Astrocyte (in vitro differentiated cells and primary cell): Measurements from ENCODE around the gene LRRC9. TPM values are rescaled to one million over a fixed set of nuclear protein-coding genes. Genes with fewer than 3 reads are reported as not detected.
"Not testable (repeated sequence)": the region's sequence is repeated elsewhere in the genome, so short reads cannot be mapped to it uniquely, and the experiment has no call there.

Experiments
- DNase-seq: peaks from one replicate; pipeline ENCODE4 v3.0.0-alpha.2; 2010; ENCODE audit warnings: low read depth
- FAIRE-seq: peaks from 2 replicates; lab custom pipeline; 2011; peaks lifted over from hg19 to GRCh38; lab: Jason Lieb, UNC
- H2AFZ ChIP-seq: 2 replicates; pipeline ENCODE4 v1.6.0; 2012; ENCODE audit warnings: low read depth, low read length, inconsistent platforms
- H3K27ac ChIP-seq: 2 replicates; pipeline ENCODE4 v1.5.1; 2011; ENCODE audit warnings: low read depth, low read length, inconsistent platforms
- H3K27me3 ChIP-seq: 2 replicates; pipeline ENCODE4 v1.6.0; 2011; ENCODE audit warnings: low read length, inconsistent platforms; ENCODE audit not compliant: insufficient read depth
- H3K36me3 ChIP-seq: 2 replicates; pipeline ENCODE4 v1.5.1; 2011; ENCODE audit warnings: low read length, inconsistent platforms; ENCODE audit not compliant: insufficient read depth
- H3K4me1 ChIP-seq: 2 replicates; pipeline ENCODE4 v1.5.1; 2011; ENCODE audit warnings: low read length, inconsistent platforms; ENCODE audit not compliant: insufficient read depth
- H3K4me2 ChIP-seq: 2 replicates; pipeline ENCODE4 v1.6.0; 2012; ENCODE audit warnings: low read length, inconsistent platforms
- H3K4me3 ChIP-seq: 2 replicates; pipeline ENCODE4 v1.5.1; 2011; ENCODE audit warnings: low read depth, mild to moderate bottlenecking, low read length, inconsistent platforms; ENCODE audit not compliant: insufficient read depth
- H3K79me2 ChIP-seq: 2 replicates; pipeline ENCODE4 v1.6.0; 2012; ENCODE audit warnings: mild to moderate bottlenecking, low read length, inconsistent platforms; ENCODE audit not compliant: insufficient read depth
- H3K9ac ChIP-seq: 2 replicates; pipeline ENCODE4 v1.6.0; 2012; ENCODE audit warnings: mild to moderate bottlenecking, low read length, inconsistent platforms
- H3K9me3 ChIP-seq: 2 replicates; pipeline ENCODE4 v1.5.1; 2012; ENCODE audit warnings: low read depth, mild to moderate bottlenecking, low read length, inconsistent platforms; ENCODE audit not compliant: insufficient read depth
- H4K20me1 ChIP-seq: 2 replicates; pipeline ENCODE4 v1.6.0; 2012; ENCODE audit warnings: low read length, inconsistent platforms; ENCODE audit not compliant: insufficient read depth
- H3K27ac Mint-ChIP-seq: one replicate; pipeline ENCODE4 v1.8.0; 2021; ENCODE audit warnings: mild to moderate bottlenecking, mixed read lengths; ENCODE audit not compliant: unreplicated experiment
- H3K27me3 Mint-ChIP-seq: one replicate; pipeline ENCODE4 v1.8.0; 2021; ENCODE audit warnings: low read depth, mixed read lengths; ENCODE audit not compliant: unreplicated experiment
- H3K36me3 Mint-ChIP-seq: one replicate; pipeline ENCODE4 v1.8.0; 2021; ENCODE audit warnings: low read depth, mixed read lengths; ENCODE audit not compliant: unreplicated experiment
- H3K4me1 Mint-ChIP-seq: one replicate; pipeline ENCODE4 v1.8.0; 2021; ENCODE audit warnings: low read depth, mixed read lengths; ENCODE audit not compliant: unreplicated experiment
- H3K4me3 Mint-ChIP-seq: one replicate; pipeline ENCODE4 v1.8.0; 2021; ENCODE audit warnings: mild to moderate bottlenecking, moderate library complexity, mixed read lengths; ENCODE audit not compliant: unreplicated experiment
- H3K9me3 Mint-ChIP-seq: one replicate; pipeline ENCODE4 v1.8.0; 2021; ENCODE audit warnings: mild to moderate bottlenecking, mixed read lengths; ENCODE audit not compliant: unreplicated experiment
- EZH2 ChIP-seq: IDR thresholded peaks from 2 replicates; pipeline ENCODE4 v1.6.1; 2012; ENCODE audit warnings: mild to moderate bottlenecking, low read length, inconsistent platforms; ENCODE audit not compliant: insufficient read depth
- total RNA-seq: library from RNA; stranded (reverse); gene quantifications from 2 replicates; pipeline ENCODE4 v1.2.1, GENCODE V29; 2021
- TF ChIP-seq, protein P1 (sequence below): IDR thresholded peaks from 2 replicates; pipeline ENCODE4 v1.5.1; 2011; ENCODE audit warnings: low read depth, mild to moderate bottlenecking, inconsistent platforms, low read length, moderate library complexity; ENCODE audit not compliant: insufficient read depth

Gene LRRC9
- total RNA-seq, 1 donor from 2014 or later: 0.05 TPM

GRCh38 chr14:59936145-59936544 lies 16.2 kb downstream of the LRRC9 start:
- H3K36me3 ChIP-seq: no peaks in the 10 kb centered on the region
- no peak for TF ChIP-seq EZH2
- TF ChIP-seq, protein P1, sequence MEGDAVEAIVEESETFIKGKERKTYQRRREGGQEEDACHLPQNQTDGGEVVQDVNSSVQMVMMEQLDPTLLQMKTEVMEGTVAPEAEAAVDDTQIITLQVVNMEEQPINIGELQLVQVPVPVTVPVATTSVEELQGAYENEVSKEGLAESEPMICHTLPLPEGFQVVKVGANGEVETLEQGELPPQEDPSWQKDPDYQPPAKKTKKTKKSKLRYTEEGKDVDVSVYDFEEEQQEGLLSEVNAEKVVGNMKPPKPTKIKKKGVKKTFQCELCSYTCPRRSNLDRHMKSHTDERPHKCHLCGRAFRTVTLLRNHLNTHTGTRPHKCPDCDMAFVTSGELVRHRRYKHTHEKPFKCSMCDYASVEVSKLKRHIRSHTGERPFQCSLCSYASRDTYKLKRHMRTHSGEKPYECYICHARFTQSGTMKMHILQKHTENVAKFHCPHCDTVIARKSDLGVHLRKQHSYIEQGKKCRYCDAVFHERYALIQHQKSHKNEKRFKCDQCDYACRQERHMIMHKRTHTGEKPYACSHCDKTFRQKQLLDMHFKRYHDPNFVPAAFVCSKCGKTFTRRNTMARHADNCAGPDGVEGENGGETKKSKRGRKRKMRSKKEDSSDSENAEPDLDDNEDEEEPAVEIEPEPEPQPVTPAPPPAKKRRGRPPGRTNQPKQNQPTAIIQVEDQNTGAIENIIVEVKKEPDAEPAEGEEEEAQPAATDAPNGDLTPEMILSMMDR: no peak
- H3K27me3 ChIP-seq: no peaks in the 10 kb centered on the region
- no peaks in the 10 kb centered on the region for H4K20me1 ChIP-seq
- no peak overlapping the region for H3K27ac ChIP-seq
- no peak overlapping the region for H3K4me3 ChIP-seq
- H3K4me1 ChIP-seq: no peaks in the 10 kb centered on the region
- no peak overlapping the region for H2AFZ ChIP-seq
- no peak for FAIRE-seq
- no peaks in the 10 kb centered on the region for H3K9me3 ChIP-seq
- H3K27ac Mint-ChIP-seq: no peak overlapping the region
- no peak overlapping the region for H3K9ac ChIP-seq
- H3K9me3 Mint-ChIP-seq: no peaks in the 10 kb centered on the region
- no peaks in the 10 kb centered on the region for H3K27me3 Mint-ChIP-seq
- H3K36me3 Mint-ChIP-seq: no peaks in the 10 kb centered on the region
- no peaks in the 10 kb centered on the region for H3K79me2 ChIP-seq
- DNase-seq: no peak
- no peak overlapping the region for H3K4me3 Mint-ChIP-seq
- no peak overlapping the region for H3K4me2 ChIP-seq
- no peaks in the 10 kb centered on the region for H3K4me1 Mint-ChIP-seq

DNA sequence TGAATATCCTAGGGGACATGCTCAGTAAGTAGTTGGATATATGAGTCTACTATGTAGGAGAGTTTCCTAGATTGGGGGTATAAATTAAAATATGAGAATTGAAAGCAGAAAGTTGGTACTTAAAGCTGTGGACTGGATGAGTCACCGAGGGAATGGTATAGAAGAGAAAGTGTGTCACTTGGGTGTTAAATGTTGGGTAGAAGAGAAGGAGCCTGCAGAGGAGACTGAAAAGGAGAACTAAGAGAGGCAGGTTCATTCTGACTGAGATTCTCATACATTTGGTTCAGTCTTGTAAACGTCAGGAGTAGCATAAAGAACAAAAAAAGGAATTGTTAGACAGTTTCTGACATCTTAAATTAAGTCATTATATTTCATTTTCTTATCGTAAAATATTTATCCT lies 19.9 kb downstream of the LRRC9 start:
- no peaks in the 10 kb centered on the region for H4K20me1 ChIP-seq
- H3K4me1 Mint-ChIP-seq: no peaks in the 10 kb centered on the region
- H3K4me2 ChIP-seq: no peak overlapping the region

GRCh38 chr14:59942296-59942862 lies 22.4 kb downstream of the LRRC9 start:
- not testable (repeated sequence) for H3K27me3 ChIP-seq, H3K4me1 ChIP-seq, H3K9me3 ChIP-seq, H3K36me3 Mint-ChIP-seq, H3K9me3 Mint-ChIP-seq, H3K79me2 ChIP-seq, H2AFZ ChIP-seq, H3K4me3 ChIP-seq, H3K4me3 Mint-ChIP-seq, H3K27me3 Mint-ChIP-seq, H4K20me1 ChIP-seq, H3K4me2 ChIP-seq, H3K27ac ChIP-seq, H3K27ac Mint-ChIP-seq, H3K36me3 ChIP-seq, DNase-seq, H3K4me1 Mint-ChIP-seq, H3K9ac ChIP-seq, FAIRE-seq

More for the DNA sequence above, 19.9 kb downstream of the LRRC9 start:
- no peak overlapping the region for H3K27ac Mint-ChIP-seq
- H3K4me3 ChIP-seq: no peak overlapping the region
- H3K4me3 Mint-ChIP-seq: no peak overlapping the region
- no peaks in the 10 kb centered on the region for H3K27me3 ChIP-seq
- H2AFZ ChIP-seq: no peak overlapping the region
- no peaks in the 10 kb centered on the region for H3K36me3 Mint-ChIP-seq
- H3K9me3 Mint-ChIP-seq: no peaks in the 10 kb centered on the region
- H3K27me3 Mint-ChIP-seq: no peaks in the 10 kb centered on the region
- H3K36me3 ChIP-seq: no peaks in the 10 kb centered on the region
- DNase-seq: no peak
- no peak overlapping the region for H3K9ac ChIP-seq
- TF ChIP-seq, protein P1: no peak
- TF ChIP-seq EZH2: no peak
- H3K4me1 ChIP-seq: no peaks in the 10 kb centered on the region
- no peaks in the 10 kb centered on the region for H3K79me2 ChIP-seq
- no peak overlapping the region for H3K27ac ChIP-seq
- no peak for FAIRE-seq
- H3K9me3 ChIP-seq: no peaks in the 10 kb centered on the region
